ENCODE results near the gene ABCA6.
"Not testable (repeated sequence)": the region's sequence is repeated elsewhere in the genome, so short reads cannot be mapped to it uniquely, and the experiment has no call there.

ABCA6 gene

GRCh38 chr17:69075823-69076222, 65.9 kb downstream of the ABCA6 start:
- DNase-seq (ENCODE audit: low read depth) = peak; percentile 29
- no peak overlapping the region for H3K4me3 ChIP-seq (ENCODE audit: low read length)
- TF ChIP-seq CTCF (conservative IDR thresholded peaks at IDR 0.05; ENCODE audit: low read length) = no peak

- DNase-seq (ENCODE audit: low read depth); H3K4me3 ChIP-seq (ENCODE audit: low read length): not testable (repeated sequence)
Measured at GRCh38 chr17:69073392-69073791, 68.3 kb downstream of the ABCA6 start.

GRCh38 chr17:69072803-69073256, 68.9 kb downstream of the ABCA6 start:
- not testable (repeated sequence) for H3K4me3 ChIP-seq (ENCODE audit: low read length); DNase-seq (ENCODE audit: low read depth)

GRCh38 chr17:69071233-69071586, 70.5 kb downstream of the ABCA6 start:
- not testable (repeated sequence) for DNase-seq (ENCODE audit: low read depth)

GRCh38 chr17:69070378-69071232, 71.1 kb downstream of the ABCA6 start:
- H3K4me3 ChIP-seq (ENCODE audit: low read length); DNase-seq (ENCODE audit: low read depth): not testable (repeated sequence)

More at GRCh38 chr17:69071233-69071586, 70.5 kb downstream of the ABCA6 start:
- not testable (repeated sequence) for H3K4me3 ChIP-seq (ENCODE audit: low read length)

GRCh38 chr17:69069226-69069750, 72.4 kb downstream of the ABCA6 start:
- no peak overlapping the region for H3K4me3 ChIP-seq (ENCODE audit: low read length)
- DNase-seq (ENCODE audit: low read depth) = peak; percentile 32
- TF ChIP-seq CTCF (conservative IDR thresholded peaks at IDR 0.05; ENCODE audit: low read length) = no peak

GRCh38 chr17:69067274-69068047, 74.2 kb downstream of the ABCA6 start:
- DNase-seq (ENCODE audit: low read depth) = no peak
- no peak; the same call in 1 of the 2 replicates for TF ChIP-seq CTCF (conservative IDR thresholded peaks at IDR 0.05; ENCODE audit: low read length)
- H3K4me3 ChIP-seq (ENCODE audit: low read length) = no peak overlapping the region

GRCh38 chr17:69066482-69066881, 75.2 kb downstream of the ABCA6 start:
- DNase-seq (ENCODE audit: low read depth) = no peak
- no peak for TF ChIP-seq CTCF (conservative IDR thresholded peaks at IDR 0.05; ENCODE audit: low read length)

GRCh38 chr17:69065113-69065512, 76.6 kb downstream of the ABCA6 start:
- DNase-seq (ENCODE audit: low read depth) = no peak
- H3K4me3 ChIP-seq (ENCODE audit: low read length) = no peak overlapping the region
- TF ChIP-seq CTCF (conservative IDR thresholded peaks at IDR 0.05; ENCODE audit: low read length) = no peak

More at GRCh38 chr17:69066482-69066881, 75.2 kb downstream of the ABCA6 start:
- H3K4me3 ChIP-seq (ENCODE audit: low read length) = no peak overlapping the region
